ENCODE data around the gene SIPA1L2. TPM values are rescaled to one million over a fixed set of nuclear protein-coding genes. Genes with fewer than 3 reads are reported as not detected.

The SIPA1L2 gene
- total and polyA plus RNA-seq, 2 of the 13 experiments (the other 11 are each of a cell fraction or from before 2014, with no cell fraction given): 0.03 TPM; not detected in 1

GRCh38 chr1:232608427-232608826 lies 21.5 kb downstream of the SIPA1L2 start:
- Histone ChIP-seq H3K27ac (ENCODE audit: extremely low read length, insufficient read depth, low read length) (no peak overlapping the region), H3K9ac (ENCODE audit: insufficient read depth, low read depth, low read length) (no peak overlapping the region), H2AFZ (ENCODE audit: low read length) (no peak overlapping the region), H3K27me3 (ENCODE audit: control insufficient read depth in 1 of 2, insufficient read depth in 2 of 2, low read length in 2 of 2) (no peaks in the 10 kb centered on the region), H3K36me3 (replicated peaks in 1 of 2; ENCODE audit: control insufficient read depth in 1 of 2, insufficient read depth in 2 of 2, low read length in 2 of 2) (no peaks in the 10 kb centered on the region), H3K4me2 (ENCODE audit: low read depth, low read length) (no peak overlapping the region), H3K79me2 (ENCODE audit: insufficient read depth, low read length) (no peaks in the 10 kb centered on the region), H3K4me3 (replicated peaks in 1 of 3; ENCODE audit: insufficient read depth in 1 of 3, low read depth in 2 of 3, low read length in 3 of 3) (no peak overlapping the region), H3K4me1 (ENCODE audit: insufficient read depth, low read length) (no peaks in the 10 kb centered on the region), H3K9me3 (ENCODE audit: low read length) (no peaks in the 10 kb centered on the region), H4K20me1 (ENCODE audit: insufficient read depth, low read length) (no peaks in the 10 kb centered on the region)
- ATAC-seq (no peak), DNase-seq (ENCODE audit: low spot score) (no peak), FAIRE-seq (no peak)
- ChIA-PET POLR2A (no interaction called here), CTCF (ENCODE audit: low intra/inter-chr PET ratio, low total read pairs) (no interaction called here)
- WGBS (ENCODE audit: low lambda C conversion rate): 0% methylated on average over 4 of the region's 4 CpGs
- in situ Hi-C loops (cut with HindIII; ENCODE audit: extremely low pct_ligation_motif_present, low pct_unique_long_range_greater_than_20kb): no loop called here
- intact Hi-C loops (cut with micrococcal nuclease; ENCODE audit: unreplicated experiment): no loop called here
- TF ChIP-seq MTA3 (CRISPR knock-in tag; IDR thresholded peaks at IDR 0.05) (no peak), ZSCAN20 (CRISPR knock-in tag; IDR thresholded peaks at IDR 0.05; ENCODE audit: borderline replicate concordance) (no peak), NR1H2 (CRISPR knock-in tag; IDR thresholded peaks at IDR 0.05; ENCODE audit: borderline replicate concordance, low read depth) (no peak), PAXIP1 (CRISPR knock-in tag; conservative IDR thresholded peaks at IDR 0.05) (no peak), MYNN (CRISPR knock-in tag; IDR thresholded peaks at IDR 0.05; ENCODE audit: low read depth) (no peak), KDM5A (IDR thresholded peaks at IDR 0.05; ENCODE audit: borderline replicate concordance, low read length) (no peak), HNF4A (CRISPR knock-in tag; IDR thresholded peaks at IDR 0.05) (no peak)
- no TSS peak for BruUV-seq (replicated peaks)
